HepG2 (cell line): ENCODE results near the gene MMRN1. TPM values are rescaled to one million over a fixed set of nuclear protein-coding genes. Genes with fewer than 3 reads are reported as not detected.

ENCODE experiments used
- ATAC-seq: fragments of 200-7000 bp; cut with Tn5 transposase; 3 replicates; pipeline ENCODE4 v1.9.1; 2020; ENCODE audit warnings: mild to moderate bottlenecking, moderate library complexity
- BruUV-seq: library from RNA; stranded (reverse); fragments of 400-500 nt; replicated peaks from 2 replicates; lab custom pipeline; 2021; lab: Mats Ljungman, UMichigan
- CTCF ChIA-PET: fragments of 300-600 bp; formaldehyde crosslinking; extraction: SDS; loops from one replicate; lab custom pipeline; 2021; ENCODE audit warnings: low total read pairs, inconsistent platforms, low intra/inter-chr PET ratio; lab: Yijun Ruan, JAX
- POLR2A ChIA-PET: fragments of 350-600 bp; sonication (Branson Sonifier 250); formaldehyde crosslinking; loops from one replicate; lab custom pipeline; 2020; ENCODE audit warnings: antibody characterized with exemption, inconsistent platforms; lab: Yijun Ruan, JAX
- DNase-seq: peaks from one replicate; pipeline ENCODE4 v3.0.0-alpha.2; 2015; ENCODE audit warnings: low spot score
- FAIRE-seq: peaks from 3 replicates; lab custom pipeline; 2011; peaks lifted over from hg19 to GRCh38; lab: Jason Lieb, UNC
- H2AFZ ChIP-seq: one replicate; pipeline ENCODE4 v1.6.1; 2011; ENCODE audit warnings: low read length, inconsistent platforms
- H3K27ac ChIP-seq: fragments of 300-600 bp; 3 replicates; pipeline ENCODE4 v1.8.0; 2011; ENCODE audit warnings: mixed run types, mild to moderate bottlenecking, mixed read lengths, low read length, inconsistent platforms; ENCODE audit not compliant: insufficient read depth; ENCODE audit errors: extremely low read length
- H3K27me3 ChIP-seq, 2 experiments: fragments of 200-600 bp in 1 of 2; 2 replicates in 1 of 2; 3 replicates in 1 of 2; pipeline versions ENCODE4 v1.6.0 to v1.8.0; 2011; ENCODE audit warnings: low read length in 2 of 2, mild to moderate bottlenecking in 2 of 2, moderate library complexity in 2 of 2, inconsistent platforms in 1 of 2; ENCODE audit not compliant: insufficient read depth in 2 of 2, control insufficient read depth in 1 of 2
- H3K36me3 ChIP-seq, 2 experiments: fragments of 200-600 bp in 1 of 2; replicated peaks in 1 of 2; 2 replicates in 1 of 2; 3 replicates in 1 of 2; pipeline versions ENCODE4 v1.5.1 to v1.8.0; 2011; ENCODE audit warnings: low read length in 2 of 2, inconsistent platforms in 1 of 2; ENCODE audit not compliant: insufficient read depth in 2 of 2, control insufficient read depth in 1 of 2
- H3K4me1 ChIP-seq: 2 replicates; pipeline ENCODE4 v1.5.1; 2012; ENCODE audit warnings: low read length, inconsistent platforms; ENCODE audit not compliant: insufficient read depth
- H3K4me2 ChIP-seq: 2 replicates; pipeline ENCODE4 v1.6.0; 2011; ENCODE audit warnings: low read depth, low read length, inconsistent platforms
- H3K4me3 ChIP-seq, 3 experiments: fragments of 200-600 bp in 1 of 3; sonication (generic), shearing (Covaris generic) in 1 of 3; replicated peaks in 1 of 3; 2 replicates each; pipeline ENCODE4 v1.5.1; 2011 to 2016; ENCODE audit warnings: low read length in 3 of 3, inconsistent platforms in 2 of 3, low read depth in 2 of 3, mild to moderate bottlenecking in 2 of 3, control low read depth in 1 of 3, mixed read lengths in 1 of 3; ENCODE audit not compliant: insufficient read depth in 1 of 3
- H3K79me2 ChIP-seq: one replicate; pipeline ENCODE4 v1.6.1; 2011; ENCODE audit warnings: low read length, inconsistent platforms; ENCODE audit not compliant: insufficient read depth
- H3K9ac ChIP-seq: 2 replicates; pipeline ENCODE4 v1.6.0; 2011; ENCODE audit warnings: mild to moderate bottlenecking, low read depth, low read length, inconsistent platforms; ENCODE audit not compliant: insufficient read depth
- H3K9me3 ChIP-seq: 2 replicates; pipeline ENCODE4 v1.5.1; 2012; ENCODE audit warnings: mild to moderate bottlenecking, low read length
- H4K20me1 ChIP-seq: 2 replicates; pipeline ENCODE4 v1.6.0; 2011; ENCODE audit warnings: inconsistent platforms, mild to moderate bottlenecking, low read length, moderate library complexity; ENCODE audit not compliant: insufficient read depth
- CHD2 ChIP-seq: IDR thresholded peaks from 2 replicates; pipeline ENCODE4 v1.6.1; 2011; ENCODE audit warnings: low read depth, low read length, improper control_type of control experiment
- NAIF1 ChIP-seq: sonication (generic); formaldehyde crosslinking; IDR thresholded peaks from 2 replicates; pipeline ENCODE4 v1.5.0; 2020; ENCODE audit warnings: mild to moderate bottlenecking, missing genetic modification reagents, borderline replicate concordance
- STAG1 ChIP-seq: sonication (generic); formaldehyde crosslinking; IDR thresholded peaks from 2 replicates; pipeline ENCODE4 v1.4.0; 2020; ENCODE audit warnings: missing genetic modification reagents
- TGIF2 ChIP-seq: IDR thresholded peaks from 2 replicates; pipeline ENCODE4 v1.6.1; 2016; ENCODE audit warnings: control low read depth, missing compliant biosample characterization
- ZBED4 ChIP-seq: sonication (generic); formaldehyde crosslinking; IDR thresholded peaks from 2 replicates; pipeline ENCODE4 v1.4.0; 2020; ENCODE audit warnings: missing genetic modification reagents, borderline replicate concordance
- ZBTB38 ChIP-seq: sonication (generic); formaldehyde crosslinking; IDR thresholded peaks from 2 replicates; pipeline ENCODE4 v1.5.1; 2020; ENCODE audit warnings: mild to moderate bottlenecking, missing genetic modification reagents
- ZNF17 ChIP-seq: sonication (generic); formaldehyde crosslinking; IDR thresholded peaks from 2 replicates; pipeline ENCODE4 v1.5.0; 2020; ENCODE audit warnings: mild to moderate bottlenecking, missing genetic modification reagents
- ZNF770 ChIP-seq: sonication (generic); formaldehyde crosslinking; IDR thresholded peaks from 2 replicates; pipeline ENCODE4 v1.5.0; 2020; ENCODE audit warnings: mild to moderate bottlenecking, missing genetic modification reagents
- WGBS: methylation state at CpG from one replicate; pipeline ENCODE4 v1.1.6; 2017; ENCODE audit warnings: low lambda C conversion rate; 5-methylcytosine and 5-hydroxymethylcytosine counted together
- in situ Hi-C: cut with HindIII; loops from 2 replicates; pipeline ENCODE4 v1.10.0; 2017; ENCODE audit warnings: low pct_unique_long_range_greater_than_20kb; ENCODE audit not compliant: extremely low pct_ligation_motif_present
- intact Hi-C: fragments of 100-400 bp; cut with micrococcal nuclease; formaldehyde crosslinking; loops from one replicate; pipeline ENCODE4 v1.10.0; 2022; ENCODE audit not compliant: unreplicated experiment
- polyA plus RNA-seq, 8 experiments: library from polyadenylated mRNA; depleted of rRNA in 3 of 8; stranded (reverse) in 7 of 8; unstranded in 1 of 8; fragments of >200 nt; fragmentation: Illumina TruSeq in 4 of 8; extraction: Trizol in 4 of 8; gene quantifications; 2 replicates each; pipeline versions ENCODE4 v1.2.1 to v1.2.3, GENCODE V29; 2011 to 2016; ENCODE audit warnings: low read depth in 4 of 8, missing spikeins in 1 of 8, mixed read lengths in 1 of 8; ENCODE audit not compliant: insufficient read depth in 1 of 8
- total RNA-seq, 5 experiments: library from RNA; depleted of rRNA; stranded (reverse); fragments of >200 nt; fragmentation: Illumina TruSeq; extraction: Trizol; gene quantifications; 2 replicates each; pipeline ENCODE4 v1.2.3, GENCODE V29; 2016; ENCODE audit warnings: low read depth in 1 of 5

Gene MMRN1
- total and polyA plus RNA-seq, 2 of the 13 experiments (the other 11 are each of a cell fraction or from before 2014, with no cell fraction given), result not detected

DNA sequence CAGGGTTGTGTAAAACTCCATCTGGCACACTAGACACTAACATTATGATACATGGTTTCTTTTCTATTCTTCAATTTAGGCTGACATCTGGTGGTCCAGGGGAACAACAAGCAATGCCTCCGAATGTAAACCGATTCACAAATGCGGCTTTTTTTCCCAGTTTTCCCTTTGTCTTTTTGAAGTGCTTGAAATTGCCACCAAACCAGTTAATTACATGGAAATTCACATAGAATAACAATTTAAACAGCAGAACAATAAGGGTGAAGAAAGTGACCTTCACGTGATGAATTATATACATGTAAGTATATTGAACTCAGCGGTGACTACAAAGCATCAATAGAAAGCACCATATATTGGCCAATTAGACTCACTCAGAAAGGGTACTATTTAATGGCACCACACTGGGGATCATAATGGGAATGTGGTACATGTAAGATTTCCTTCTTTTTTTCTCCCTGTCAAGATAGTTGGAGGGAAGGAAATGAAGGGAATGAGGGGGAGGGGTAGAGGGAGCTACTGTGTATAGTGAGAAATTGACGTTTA, 103.9 kb downstream of the MMRN1 start:
- FAIRE-seq, result no peak
- ChIA-PET POLR2A (no interaction called here), CTCF (no interaction called here)

More for the DNA sequence above, 103.9 kb downstream of the MMRN1 start:
- Histone ChIP-seq H3K27me3 (no peaks in the 10 kb centered on the region), H2AFZ (no peak overlapping the region), H3K36me3 (no peaks in the 10 kb centered on the region), H3K27ac (no peak overlapping the region), H3K9ac (no peak overlapping the region), H3K9me3 (no peaks in the 10 kb centered on the region), H3K4me1 (peaks cover 26% of the 10 kb centered on the region), H4K20me1 (no peaks in the 10 kb centered on the region), H3K79me2 (no peaks in the 10 kb centered on the region), H3K4me2 (no peak overlapping the region), H3K4me3 (no peak overlapping the region)
- no TSS peak for BruUV-seq
- intact Hi-C loops, result no loop called here
- ATAC-seq (no peak), DNase-seq (no peak)
- in situ Hi-C loops, result no loop called here
- TF ChIP-seq ZBTB38 (CRISPR knock-in tag) (no peak), STAG1 (CRISPR knock-in tag) (no peak), ZNF770 (CRISPR knock-in tag) (no peak), ZBED4 (CRISPR knock-in tag) (no peak), CHD2 (no peak), TGIF2 (CRISPR knock-in tag) (no peak), NAIF1 (CRISPR knock-in tag) (no peak), ZNF17 (CRISPR knock-in tag) (no peak)
- WGBS, result 69% methylated on average over 6 of the region's 6 CpGs
